Esophagus muscularis mucosa (tissue), 4 donors: ENCODE measurements around the gene TUBA3D. TPM values are rescaled to one million over a fixed set of nuclear protein-coding genes. Genes with fewer than 3 reads are reported as not detected.
A peak's percentile ranks its signal among the peaks of the same experiment; 100 is the strongest.
"Not testable (repeated sequence)": the region's sequence is repeated elsewhere in the genome, so short reads cannot be mapped to it uniquely, and the experiment has no call there.

Experiments used
- DNase-seq: peaks from one replicate; pipeline ENCODE4 v3.0.0-alpha.2; 2017; ENCODE audit errors: extremely low spot score
- H3K27ac ChIP-seq, 4 donors: fragments of 200-600 bp; sonication (generic); replicated peaks in 1 of 4; 1 replicate in 3 of 4; 2 replicates in 1 of 4; pipeline ENCODE4 v1.5.1; 2016 to 2019; ENCODE audit warnings: mild to moderate bottlenecking in 1 of 4
- H3K27me3 ChIP-seq, 4 donors: fragments of 200-600 bp; sonication (generic); one replicate each; pipeline versions ENCODE4 v1.5.1 to v1.6.0; 2016 to 2019
- H3K36me3 ChIP-seq, 4 donors: fragments of 200-600 bp; sonication (generic); one replicate each; pipeline ENCODE4 v1.5.1; 2016 to 2019
- H3K4me1 ChIP-seq, 4 donors: fragments of 200-600 bp; sonication (generic); one replicate each; pipeline ENCODE4 v1.5.1; 2016 to 2019
- H3K4me3 ChIP-seq, 4 donors: fragments of 200-600 bp; sonication (generic); 1 replicate in 2 of 4; 2 replicates in 2 of 4; pipeline ENCODE4 v1.5.1; 2016 to 2019; ENCODE audit warnings: mild to moderate bottlenecking in 4 of 4, moderate library complexity in 1 of 4
- H3K9me3 ChIP-seq, 4 donors: fragments of 200-600 bp; sonication (generic); 1 replicate in 3 of 4; 2 replicates in 1 of 4; pipeline ENCODE4 v1.5.1; 2016 to 2019
- CTCF ChIP-seq, 3 experiments: fragments of 200-600 bp in 2 of 3; fragments of 450-650 bp in 1 of 3; sonication (generic) in 2 of 3; IDR thresholded peaks; one replicate each; pipeline ENCODE4 v1.5.1; 2017 to 2019; ENCODE audit warnings: antibody characterized with exemption in 3 of 3, mild to moderate bottlenecking in 2 of 3, moderate library complexity in 1 of 3
- EP300 ChIP-seq: sonication (generic); formaldehyde crosslinking; IDR thresholded peaks from one replicate; pipeline ENCODE4 v1.6.1; 2017; ENCODE audit warnings: antibody characterized with exemption
- POLR2A ChIP-seq: fragments of 450-650 bp; IDR thresholded peaks from one replicate; pipeline ENCODE4 v1.6.1; 2017; ENCODE audit warnings: antibody characterized with exemption, moderate library complexity, mild to moderate bottlenecking, low read depth
- POLR2AphosphoS5 ChIP-seq, 2 donors: sonication (generic); formaldehyde crosslinking; IDR thresholded peaks; one replicate each; pipeline ENCODE4 v1.6.1; 2017; ENCODE audit warnings: antibody characterized with exemption in 2 of 2
- WGBS: methylation state at CpG from one replicate; pipeline ENCODE4 v1.1.5; 2018; 5-methylcytosine and 5-hydroxymethylcytosine counted together
- intact Hi-C: fragments of 100-400 bp; cut with DNase I; formaldehyde crosslinking; loops from one replicate; pipeline ENCODE4 v1.15.1; 2023
- total RNA-seq, 4 donors: library from RNA; depleted of rRNA; stranded (reverse); fragments of >200 nt; gene quantifications; one replicate each; pipeline versions ENCODE4 v1.1.0 to v1.2.1, GENCODE V29; 2016

The TUBA3D gene
- total RNA-seq, 4 donors from 2014 or later: not detected

DNA sequence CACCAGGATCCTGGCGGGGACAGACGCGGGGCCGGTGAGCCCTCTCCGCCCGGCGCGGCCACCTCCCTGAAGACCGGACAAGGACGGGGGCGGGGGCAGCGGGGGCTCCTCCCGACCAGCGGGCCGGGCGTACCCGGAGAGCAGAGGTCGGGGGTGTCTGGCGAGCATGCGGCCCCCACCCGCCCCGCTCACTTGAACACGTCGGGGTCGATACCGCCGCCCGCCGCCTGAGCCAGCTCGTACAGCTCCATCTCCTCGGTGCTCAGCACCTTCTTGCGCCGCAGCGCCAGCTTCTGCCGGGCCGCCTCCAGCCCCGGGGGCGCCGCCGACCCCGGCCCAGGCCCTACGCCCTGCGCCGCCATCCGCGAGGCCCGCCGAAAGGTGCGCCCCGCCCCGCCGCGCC lies 16.1 kb downstream of the TUBA3D start, which contains the start of gene MZT2A:
Gene MZT2A (minus strand): TSS at position 383 of the 403 bp plus-strand sequence. CDS start 21 bp downstream, at position 362.
- intact Hi-C loops: loop anchor here (5.0 to 10.0 kb wide), 2 partner anchors 80 to 183 kb away; no protein-coding TSS in a partner anchor
- not testable (repeated sequence) for H3K36me3 ChIP-seq

GRCh38 chr2:131492418-131493198 lies 16.7 kb downstream of the TUBA3D start:
- peaks cover 23 to 39% (median 33%) of the 10 kb centered on the region in 4 donors for H3K4me1 ChIP-seq
- 0% methylated on average over 26 of the region's 79 CpGs for WGBS
- H3K27ac ChIP-seq: peak overlapping the region; percentile 88 to 92 (median 90)
- peak; percentile 55 to 81 (median 57) for TF ChIP-seq CTCF (IDR thresholded peaks at IDR 0.05)
- TF ChIP-seq POLR2AphosphoS5 (IDR thresholded peaks at IDR 0.05): peak; percentile 66 to 69
- TF ChIP-seq POLR2A: no peak
- H3K36me3 ChIP-seq: peaks cover 0 to 10% (median 2%) of the 10 kb centered on the region in 4 donors
- H3K27me3 ChIP-seq: no peaks in the 10 kb centered on the region
- H3K9me3 ChIP-seq: no peaks in the 10 kb centered on the region
- peak overlapping the region; percentile 88 to 93 (median 90) for H3K4me3 ChIP-seq
- intact Hi-C loops: loop anchor here (5.0 to 10.0 kb wide), 2 partner anchors 80 to 182 kb away; no protein-coding TSS in a partner anchor
- DNase-seq: peak; percentile 96

More for the DNA sequence above, 16.1 kb downstream of the TUBA3D start, which contains the start of gene MZT2A:
- peak within 1 kb of the TSS; percentile 88 to 92 (median 90) for H3K27ac ChIP-seq
- not testable (repeated sequence) for DNase-seq, H3K9me3 ChIP-seq, H3K27me3 ChIP-seq
- H3K4me3 ChIP-seq: peak within 1 kb of the TSS; percentile 88 to 93 (median 90)
- no CpG with 5 or more reads among the region's 53 CpGs for WGBS
- peaks cover 23 to 39% (median 33%) of the 10 kb centered on the region in 4 donors for H3K4me1 ChIP-seq

DNA sequence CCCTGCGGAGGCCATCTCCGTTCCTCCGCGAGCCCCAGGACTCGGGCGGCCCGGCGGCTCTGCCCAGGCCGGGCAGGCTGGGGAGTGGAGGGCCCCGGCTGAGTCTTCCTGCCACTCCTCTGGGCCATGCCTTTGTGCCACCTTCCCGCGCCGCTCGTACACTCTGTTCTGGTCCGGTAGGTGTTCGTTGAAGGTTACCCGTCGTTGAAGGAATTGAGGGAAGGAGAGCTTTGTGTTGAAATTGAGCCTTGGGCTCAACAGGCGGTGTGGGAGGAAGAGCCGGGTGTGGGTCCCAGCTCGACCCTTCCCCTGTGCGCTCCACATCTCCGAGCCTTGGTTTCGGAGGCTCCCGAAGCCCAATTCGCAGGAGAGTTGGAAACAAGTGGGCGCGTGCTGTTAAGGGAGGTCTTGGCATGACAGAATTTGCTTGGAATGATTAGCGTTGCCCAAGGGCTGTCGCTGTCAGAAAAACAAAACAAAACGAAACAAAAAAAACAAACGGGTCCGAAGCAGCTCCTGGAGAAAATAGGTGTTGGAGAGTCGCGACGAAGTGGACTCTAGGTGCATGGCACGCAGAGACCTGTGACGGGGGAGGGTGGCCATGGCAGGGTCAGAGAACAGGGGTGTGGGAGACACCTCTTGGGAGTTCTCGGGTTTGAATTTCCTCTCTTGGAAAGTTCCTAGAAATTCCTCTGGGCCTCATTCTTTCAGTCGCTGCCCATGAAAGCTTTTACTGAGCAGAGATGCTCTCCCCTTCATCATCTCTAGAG lies 17.5 kb downstream of the TUBA3D start:
- intact Hi-C loops: loop anchor here (5.0 to 10.0 kb wide), 2 partner anchors 81 to 181 kb away; no protein-coding TSS in a partner anchor

GRCh38 chr2:131495506-131495905 lies 19.6 kb downstream of the TUBA3D start:
- H3K9me3 ChIP-seq, H3K27me3 ChIP-seq, H3K4me3 ChIP-seq, H3K27ac ChIP-seq, DNase-seq: not testable (repeated sequence)
- WGBS: 100% methylated on average over 1 of the region's 1 CpG
- H3K4me1 ChIP-seq: peaks cover 23 to 32% (median 29%) of the 10 kb centered on the region in 4 donors
- intact Hi-C loops: loop anchor here (10.0 kb wide), 1 partner anchor 179 kb away; no protein-coding TSS in a partner anchor
- H3K36me3 ChIP-seq: peaks cover 12 to 32% (median 19%) of the 10 kb centered on the region in 4 donors

More for the DNA sequence above, 17.5 kb downstream of the TUBA3D start:
- TF ChIP-seq EP300: no peak
- no peak for TF ChIP-seq POLR2A
- no peak for TF ChIP-seq CTCF (IDR thresholded peaks at IDR 0.05)
- TF ChIP-seq POLR2AphosphoS5 (IDR thresholded peaks at IDR 0.05): no peak
- no peaks in the 10 kb centered on the region for H3K9me3 ChIP-seq
- no peak for DNase-seq
- H3K36me3 ChIP-seq: peaks cover 0 to 11% (median 8%) of the 10 kb centered on the region in 4 donors
- peak overlapping the region; percentile 88 to 92 (median 90) for H3K27ac ChIP-seq
- peaks cover 23 to 39% (median 33%) of the 10 kb centered on the region in 4 donors for H3K4me1 ChIP-seq
- WGBS: under 1% methylated on average over 30 of the region's 40 CpGs
- peak overlapping the region; percentile 88 to 93 (median 90) for H3K4me3 ChIP-seq
- H3K27me3 ChIP-seq: no peaks in the 10 kb centered on the region

DNA sequence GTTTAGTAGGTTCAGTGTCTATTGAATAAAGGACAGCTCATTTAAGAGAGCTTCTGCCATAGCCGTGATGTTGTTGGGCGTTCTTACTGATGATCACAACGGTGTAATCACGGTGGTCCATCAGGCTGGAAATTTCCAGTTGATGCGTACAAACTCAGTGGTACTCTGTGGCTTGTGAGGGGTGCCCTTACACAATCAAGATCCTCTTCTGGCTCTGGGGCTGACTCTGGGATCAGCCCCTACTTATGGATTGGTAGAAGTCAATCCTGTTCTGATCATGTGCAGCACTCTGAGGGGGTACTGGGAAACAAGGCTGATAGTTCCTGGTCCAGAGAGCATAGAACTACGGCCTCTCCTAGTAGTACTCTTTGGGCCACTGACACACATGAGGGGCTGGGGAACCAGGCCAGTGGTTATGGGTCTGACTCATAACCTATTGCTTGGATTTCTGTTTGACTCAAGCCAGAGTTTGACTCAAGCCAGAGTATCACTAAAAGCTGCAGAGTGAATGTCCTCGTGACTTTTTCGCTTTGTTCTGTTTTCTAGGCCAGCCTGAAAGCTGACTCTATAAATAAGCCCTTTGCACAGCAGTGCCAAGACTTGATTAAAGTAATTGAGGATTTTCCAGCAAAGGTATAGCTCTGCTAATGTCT lies 22.5 kb downstream of the TUBA3D start:
- Histone ChIP-seq H3K36me3 (peaks cover 29 to 62% (median 48%) of the 10 kb centered on the region in 4 donors), H3K4me1 (peaks cover 13 to 21% (median 18%) of the 10 kb centered on the region in 4 donors)
- 78% methylated on average over 8 of the region's 8 CpGs for WGBS
- intact Hi-C loops: loop anchor here (10.0 kb wide), 1 partner anchor 176 kb away; no protein-coding TSS in a partner anchor
- H3K9me3 ChIP-seq, DNase-seq, H3K27me3 ChIP-seq, H3K4me3 ChIP-seq, H3K27ac ChIP-seq: not testable (repeated sequence)

GRCh38 chr2:131503587-131503986 lies 27.7 kb downstream of the TUBA3D start:
- H3K27me3 ChIP-seq, H3K27ac ChIP-seq, intact Hi-C loops, H3K4me1 ChIP-seq, H3K9me3 ChIP-seq, H3K4me3 ChIP-seq, DNase-seq: not testable (repeated sequence)
- H3K36me3 ChIP-seq: peaks cover 50 to 100% (median 78%) of the 10 kb centered on the region in 4 donors
- WGBS: 96% methylated on average over 4 of the region's 4 CpGs

- intact Hi-C loops, H3K4me3 ChIP-seq, H3K9me3 ChIP-seq, DNase-seq, H3K27me3 ChIP-seq, H3K4me1 ChIP-seq, H3K27ac ChIP-seq: not testable (repeated sequence)
- H3K36me3 ChIP-seq: peaks cover 49 to 100% (median 83%) of the 10 kb centered on the region in 4 donors
- 89% methylated on average over 5 of the region's 7 CpGs for WGBS
Measured at GRCh38 chr2:131504082-131504750, 28.3 kb downstream of the TUBA3D start.
